ENCODE measurements around the gene WDFY3. TPM values are rescaled to one million over a fixed set of nuclear protein-coding genes. Genes with fewer than 3 reads are reported as not detected.

The WDFY3 gene
- total RNA-seq, 1 donor from 2014 or later = 0.80 TPM

GRCh38 chr4:84887824-84888223 is 78.7 kb downstream of the WDFY3 start:
- H3K4me3 Mint-ChIP-seq (ENCODE audit: low read depth) = no peak overlapping the region
- no peaks in the 10 kb centered on the region for H3K4me1 Mint-ChIP-seq (ENCODE audit: low read depth)
- intact Hi-C loops (cut with micrococcal nuclease) = no loop called here
- H3K27me3 Mint-ChIP-seq (ENCODE audit: low read depth) = no peaks in the 10 kb centered on the region
- no peaks in the 10 kb centered on the region for H3K36me3 Mint-ChIP-seq (ENCODE audit: low read depth)
- H3K9me3 Mint-ChIP-seq = no peaks in the 10 kb centered on the region
- no peak overlapping the region for H3K27ac Mint-ChIP-seq
- DNase-seq (ENCODE audit: low spot score) = no peak

- Mint-ChIP-seq H3K36me3 (ENCODE audit: low read depth) (no peaks in the 10 kb centered on the region), H3K4me3 (ENCODE audit: low read depth) (no peak overlapping the region), H3K4me1 (ENCODE audit: low read depth) (no peaks in the 10 kb centered on the region), H3K9me3 (no peaks in the 10 kb centered on the region), H3K27ac (no peak overlapping the region), H3K27me3 (ENCODE audit: low read depth) (no peaks in the 10 kb centered on the region)
- DNase-seq (ENCODE audit: low spot score) = no peak
- intact Hi-C loops (cut with micrococcal nuclease) = no loop called here
Measured at GRCh38 chr4:84879651-84880200, 86.8 kb downstream of the WDFY3 start.

- no peaks in the 10 kb centered on the region for H3K27me3 Mint-ChIP-seq (ENCODE audit: low read depth)
- no peaks in the 10 kb centered on the region for H3K36me3 Mint-ChIP-seq (ENCODE audit: low read depth)
- intact Hi-C loops (cut with micrococcal nuclease) = no loop called here
- H3K27ac Mint-ChIP-seq = no peak overlapping the region
- H3K4me3 Mint-ChIP-seq (ENCODE audit: low read depth) = no peak overlapping the region
- no peaks in the 10 kb centered on the region for H3K9me3 Mint-ChIP-seq
- H3K4me1 Mint-ChIP-seq (ENCODE audit: low read depth) = no peaks in the 10 kb centered on the region
- DNase-seq (ENCODE audit: low spot score) = no peak
Measured at GRCh38 chr4:84878546-84878945, 87.9 kb downstream of the WDFY3 start.

GRCh38 chr4:84878090-84878489 is 88.4 kb downstream of the WDFY3 start:
- Mint-ChIP-seq H3K36me3 (ENCODE audit: low read depth) (no peaks in the 10 kb centered on the region), H3K27me3 (ENCODE audit: low read depth) (no peaks in the 10 kb centered on the region), H3K9me3 (no peaks in the 10 kb centered on the region), H3K4me1 (ENCODE audit: low read depth) (no peaks in the 10 kb centered on the region), H3K27ac (no peak overlapping the region), H3K4me3 (ENCODE audit: low read depth) (no peak overlapping the region)
- intact Hi-C loops (cut with micrococcal nuclease) = no loop called here
- DNase-seq (ENCODE audit: low spot score) = no peak

- Mint-ChIP-seq H3K36me3 (ENCODE audit: low read depth) (no peaks in the 10 kb centered on the region), H3K9me3 (no peaks in the 10 kb centered on the region), H3K27ac (no peak overlapping the region), H3K27me3 (ENCODE audit: low read depth) (no peaks in the 10 kb centered on the region), H3K4me3 (ENCODE audit: low read depth) (no peak overlapping the region), H3K4me1 (ENCODE audit: low read depth) (no peaks in the 10 kb centered on the region)
- no peak for DNase-seq (ENCODE audit: low spot score)
- intact Hi-C loops (cut with micrococcal nuclease) = no loop called here
Measured at GRCh38 chr4:84877051-84877833, 89.2 kb downstream of the WDFY3 start.

- no peaks in the 10 kb centered on the region for H3K4me1 Mint-ChIP-seq (ENCODE audit: low read depth)
- no peak for DNase-seq (ENCODE audit: low spot score)
- H3K9me3 Mint-ChIP-seq = no peaks in the 10 kb centered on the region
- H3K4me3 Mint-ChIP-seq (ENCODE audit: low read depth) = no peak overlapping the region
- intact Hi-C loops (cut with micrococcal nuclease) = no loop called here
- H3K27ac Mint-ChIP-seq = no peak overlapping the region
- no peaks in the 10 kb centered on the region for H3K27me3 Mint-ChIP-seq (ENCODE audit: low read depth)
- no peaks in the 10 kb centered on the region for H3K36me3 Mint-ChIP-seq (ENCODE audit: low read depth)
Measured at GRCh38 chr4:84875636-84876371, 90.7 kb downstream of the WDFY3 start.

- Mint-ChIP-seq H3K4me1 (ENCODE audit: low read depth) (no peaks in the 10 kb centered on the region), H3K27me3 (ENCODE audit: low read depth) (no peaks in the 10 kb centered on the region), H3K27ac (no peak overlapping the region), H3K4me3 (ENCODE audit: low read depth) (no peak overlapping the region), H3K9me3 (no peaks in the 10 kb centered on the region), H3K36me3 (ENCODE audit: low read depth) (no peaks in the 10 kb centered on the region)
- DNase-seq (ENCODE audit: low spot score) = no peak
- intact Hi-C loops (cut with micrococcal nuclease) = no loop called here
Measured at GRCh38 chr4:84874619-84875018, 91.9 kb downstream of the WDFY3 start.

- intact Hi-C loops (cut with micrococcal nuclease) = no loop called here
- Mint-ChIP-seq H3K27me3 (ENCODE audit: low read depth) (no peaks in the 10 kb centered on the region), H3K4me3 (ENCODE audit: low read depth) (no peak overlapping the region), H3K9me3 (no peaks in the 10 kb centered on the region), H3K4me1 (ENCODE audit: low read depth) (no peaks in the 10 kb centered on the region), H3K36me3 (ENCODE audit: low read depth) (no peaks in the 10 kb centered on the region), H3K27ac (no peak overlapping the region)
- DNase-seq (ENCODE audit: low spot score) = no peak
Measured at GRCh38 chr4:84870398-84871163, 95.9 kb downstream of the WDFY3 start.

- H3K27ac Mint-ChIP-seq = no peak overlapping the region
- DNase-seq (ENCODE audit: low spot score) = no peak
- H3K27me3 Mint-ChIP-seq (ENCODE audit: low read depth) = no peaks in the 10 kb centered on the region
- H3K4me3 Mint-ChIP-seq (ENCODE audit: low read depth) = no peak overlapping the region
- H3K9me3 Mint-ChIP-seq = no peaks in the 10 kb centered on the region
- intact Hi-C loops (cut with micrococcal nuclease) = no loop called here
- H3K36me3 Mint-ChIP-seq (ENCODE audit: low read depth) = no peaks in the 10 kb centered on the region
- no peaks in the 10 kb centered on the region for H3K4me1 Mint-ChIP-seq (ENCODE audit: low read depth)
Measured at GRCh38 chr4:84866295-84866694, 100.2 kb downstream of the WDFY3 start.

- no peak overlapping the region for H3K27ac Mint-ChIP-seq
- intact Hi-C loops (cut with micrococcal nuclease) = no loop called here
- no peaks in the 10 kb centered on the region for H3K9me3 Mint-ChIP-seq
Measured at GRCh38 chr4:84865600-84865999, 100.9 kb downstream of the WDFY3 start.

GRCh38 chr4:84862064-84862463 is 104.4 kb downstream of the WDFY3 start:
- Mint-ChIP-seq H3K9me3 (no peaks in the 10 kb centered on the region), H3K36me3 (ENCODE audit: low read depth) (no peaks in the 10 kb centered on the region), H3K27me3 (ENCODE audit: low read depth) (no peaks in the 10 kb centered on the region), H3K27ac (no peak overlapping the region), H3K4me1 (ENCODE audit: low read depth) (no peaks in the 10 kb centered on the region), H3K4me3 (ENCODE audit: low read depth) (no peak overlapping the region)
- intact Hi-C loops (cut with micrococcal nuclease) = no loop called here
- DNase-seq (ENCODE audit: low spot score) = no peak

More at GRCh38 chr4:84865600-84865999, 100.9 kb downstream of the WDFY3 start:
- Mint-ChIP-seq H3K36me3 (ENCODE audit: low read depth) (no peaks in the 10 kb centered on the region), H3K27me3 (ENCODE audit: low read depth) (no peaks in the 10 kb centered on the region), H3K4me1 (ENCODE audit: low read depth) (no peaks in the 10 kb centered on the region), H3K4me3 (ENCODE audit: low read depth) (no peak overlapping the region)
- DNase-seq (ENCODE audit: low spot score) = no peak

- no peak for DNase-seq (ENCODE audit: low spot score)
- no peak overlapping the region for H3K27ac Mint-ChIP-seq
- H3K27me3 Mint-ChIP-seq (ENCODE audit: low read depth) = no peaks in the 10 kb centered on the region
- no peaks in the 10 kb centered on the region for H3K9me3 Mint-ChIP-seq
- H3K4me1 Mint-ChIP-seq (ENCODE audit: low read depth) = no peaks in the 10 kb centered on the region
- intact Hi-C loops (cut with micrococcal nuclease) = no loop called here
- H3K36me3 Mint-ChIP-seq (ENCODE audit: low read depth) = no peaks in the 10 kb centered on the region
- no peak overlapping the region for H3K4me3 Mint-ChIP-seq (ENCODE audit: low read depth)
Measured at GRCh38 chr4:84857296-84857695, 109.2 kb downstream of the WDFY3 start.

All from activated T-helper 2 cell treated with anti-CD3 and anti-CD28 coated beads, Interferon-gamma antibody, Interleukin-2, Interleukin-4, amounts not matched to agents 10 μg/mL and 5 μg/mL and 100 μg/mL, durations not matched to agents 14 hours and 24 hours and 36 hours (primary cell).